ENCODE results near the gene DCTN5.

Gene DCTN5

GRCh38 chr16:23706439-23706838, 65.2 kb downstream of the DCTN5 start:
- ChIA-PET POLR2A (no interaction called here), CTCF (interaction anchor here (0.9 kb wide), 1 partner anchor 19 kb away, joined by 3 read pairs; no protein-coding TSS in a partner anchor)
- no peak for TF ChIP-seq CTCF (IDR thresholded peaks at IDR 0.05; ENCODE audit: control extremely low read depth, extremely low read depth, low read depth, missing control alignments)
- DNase-seq (ENCODE audit: extremely low spot score): no peak

- POLR2A ChIA-PET: no interaction called here
- DNase-seq (ENCODE audit: extremely low spot score): no peak
- no peak for TF ChIP-seq CTCF (IDR thresholded peaks at IDR 0.05; ENCODE audit: control extremely low read depth, extremely low read depth, low read depth, missing control alignments)
- CTCF ChIA-PET: interaction anchor here (1.1 to 2.3 kb wide), 2 partner anchors 15 to 18 kb away, joined by 4 to 10 read pairs; no protein-coding TSS in a partner anchor
Observed at GRCh38 chr16:23709536-23709935, 68.3 kb downstream of the DCTN5 start.

- ChIA-PET POLR2A (no interaction called here), CTCF (interaction anchor here (1.1 to 2.3 kb wide), 2 partner anchors 15 to 17 kb away, joined by 4 to 10 read pairs; no protein-coding TSS in a partner anchor)
- no peak for TF ChIP-seq CTCF (IDR thresholded peaks at IDR 0.05; ENCODE audit: control extremely low read depth, extremely low read depth, low read depth, missing control alignments)
- DNase-seq (ENCODE audit: extremely low spot score): no peak
Observed at GRCh38 chr16:23710008-23710407, 68.7 kb downstream of the DCTN5 start.

GRCh38 chr16:23710504-23710903, 69.2 kb downstream of the DCTN5 start:
- ChIA-PET POLR2A (no interaction called here), CTCF (interaction anchor here (1.3 to 2.3 kb wide), 2 partner anchors 14 to 17 kb away, joined by 3 to 10 read pairs; no protein-coding TSS in a partner anchor)
- DNase-seq (ENCODE audit: extremely low spot score): no peak
- no peak for TF ChIP-seq CTCF (IDR thresholded peaks at IDR 0.05; ENCODE audit: control extremely low read depth, extremely low read depth, low read depth, missing control alignments)

- ChIA-PET CTCF (interaction anchor here (1.3 kb wide), 1 partner anchor 13 kb away, joined by 3 read pairs; no protein-coding TSS in a partner anchor), POLR2A (no interaction called here)
- TF ChIP-seq CTCF (IDR thresholded peaks at IDR 0.05; ENCODE audit: control extremely low read depth, extremely low read depth, low read depth, missing control alignments): no peak
- DNase-seq (ENCODE audit: extremely low spot score): no peak
Observed at GRCh38 chr16:23711785-23712184, 70.5 kb downstream of the DCTN5 start.

GRCh38 chr16:23712976-23713375, 71.7 kb downstream of the DCTN5 start, which contains the start of gene ERN2:
Gene ERN2 (minus strand): TSS chr16:23713222. CDS start chr16:23713187, 35 bp downstream.
- TF ChIP-seq CTCF (IDR thresholded peaks at IDR 0.05; ENCODE audit: control extremely low read depth, extremely low read depth, low read depth, missing control alignments): no peak
- POLR2A ChIA-PET: no interaction called here
- CTCF ChIA-PET: no interaction called here
- DNase-seq (ENCODE audit: extremely low spot score): peak; percentile 11

Measured in GM10248 (cell line).